MM.1S (cell line): ENCODE data around the gene PDS5B.
"Not testable (repeated sequence)": the region's sequence is repeated elsewhere in the genome, so short reads cannot be mapped to it uniquely, and the experiment has no call there.

Experiments
- DNase-seq: peaks from one replicate; pipeline ENCODE4 v3.0.0-alpha.2; 2015
- H2AFZ ChIP-seq: fragments of 300-600 bp; sonication (generic); 2 replicates; pipeline ENCODE4 v1.6.0; 2016; ENCODE audit warnings: antibody characterized with exemption, low read length
- H3F3A ChIP-seq: fragments of 300-600 bp; sonication (generic); 2 replicates; pipeline ENCODE4 v1.6.1; 2016; ENCODE audit warnings: mild to moderate bottlenecking, antibody characterized with exemption, low read length, moderate library complexity, mixed read lengths; ENCODE audit not compliant: insufficient read depth
- H3K27ac ChIP-seq: fragments of 300-600 bp; sonication (generic); 2 replicates; pipeline ENCODE4 v1.5.1; 2016; ENCODE audit warnings: mild to moderate bottlenecking, low read length
- H3K27me3 ChIP-seq: fragments of 300-600 bp; sonication (generic); replicated peaks from 2 replicates; pipeline ENCODE4 v1.6.0; 2016; ENCODE audit warnings: low read length; ENCODE audit not compliant: insufficient read depth
- H3K36me3 ChIP-seq: fragments of 300-600 bp; sonication (generic); replicated peaks from 2 replicates; pipeline ENCODE4 v1.6.1; 2016; ENCODE audit warnings: mild to moderate bottlenecking, low read length, mixed read lengths; ENCODE audit not compliant: insufficient read depth
- H3K4me1 ChIP-seq: fragments of 300-600 bp; sonication (generic); 2 replicates; pipeline ENCODE4 v1.6.1; 2016; ENCODE audit warnings: low read length, mixed read lengths
- H3K4me2 ChIP-seq: fragments of 300-600 bp; sonication (generic); 2 replicates; pipeline ENCODE4 v1.6.0; 2016; ENCODE audit warnings: low read depth, low read length
- H3K4me3 ChIP-seq: fragments of 300-600 bp; sonication (generic); 2 replicates; pipeline ENCODE4 v1.5.1; 2016; ENCODE audit warnings: low read length, mixed read lengths
- H3K79me2 ChIP-seq: fragments of 300-600 bp; sonication (generic); 2 replicates; pipeline ENCODE4 v1.6.1; 2016; ENCODE audit warnings: mixed run types, low read length, mixed read lengths
- H3K9ac ChIP-seq: fragments of 300-600 bp; sonication (generic); 2 replicates; pipeline ENCODE4 v1.6.1; 2016; ENCODE audit warnings: low read length, mixed read lengths
- H3K9me2 ChIP-seq: fragments of 300-600 bp; sonication (generic); replicated peaks from 2 replicates; pipeline ENCODE4 v1.6.1; 2016; ENCODE audit warnings: mild to moderate bottlenecking, low read length, mixed read lengths; ENCODE audit not compliant: insufficient read depth
- H3K9me3 ChIP-seq: fragments of 300-600 bp; sonication (generic); replicated peaks from 2 replicates; pipeline ENCODE4 v1.6.1; 2016; ENCODE audit warnings: mild to moderate bottlenecking, low read length, mixed read lengths; ENCODE audit not compliant: insufficient read depth
- H4K20me1 ChIP-seq: fragments of 300-600 bp; sonication (generic); 2 replicates; pipeline ENCODE4 v1.6.1; 2016; ENCODE audit warnings: mild to moderate bottlenecking, low read length, moderate library complexity, mixed read lengths; ENCODE audit not compliant: insufficient read depth
- CTCF ChIP-seq: fragments of 300-600 bp; sonication (generic); IDR thresholded peaks from 2 replicates; pipeline ENCODE4 v1.5.1; 2016; ENCODE audit warnings: antibody characterized with exemption, low read length, mixed read lengths
- EZH2 ChIP-seq: fragments of 300-600 bp; sonication (generic); optimal IDR thresholded peaks from 2 replicates; pipeline ENCODE3; 2017; ENCODE audit warnings: low read depth, mild to moderate bottlenecking, antibody characterized with exemption, low read length, mixed read lengths
- EZH2phosphoT487 ChIP-seq: fragments of 300-600 bp; sonication (generic); IDR thresholded peaks from 2 replicates; pipeline ENCODE4 v1.6.1; 2018; ENCODE audit warnings: antibody characterized with exemption, low read length

Gene PDS5B

DNA sequence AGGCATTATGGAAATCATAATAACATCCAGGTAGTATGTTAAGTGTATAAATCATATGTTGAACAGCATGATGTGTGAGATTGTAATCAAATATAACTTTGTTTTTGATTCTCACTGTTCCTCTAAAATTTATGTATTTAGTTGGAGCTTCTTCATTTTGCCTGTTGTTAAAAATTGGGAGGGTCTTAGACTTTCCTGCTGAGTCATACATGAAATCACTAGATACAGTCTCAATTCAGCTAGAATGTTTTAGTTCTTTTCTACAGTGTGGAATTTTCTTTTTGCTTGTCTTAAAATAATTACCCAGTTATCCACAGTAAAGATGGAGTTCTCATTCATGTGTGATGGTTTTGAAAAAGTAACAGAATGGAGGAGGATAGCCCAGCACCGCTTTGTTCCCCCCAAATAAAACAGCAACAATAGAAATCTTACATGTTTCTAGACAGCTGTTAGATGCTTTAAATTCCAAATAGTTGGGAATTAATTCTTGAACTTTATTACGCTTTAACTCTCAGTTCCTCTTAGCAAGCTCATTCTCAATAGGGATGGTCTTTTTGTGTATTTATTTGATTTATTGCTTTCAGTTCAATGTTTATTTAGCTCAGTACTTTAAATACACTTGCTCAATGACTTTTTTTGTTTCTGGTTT, 109.5 kb downstream of the PDS5B start:
- Histone ChIP-seq H3K36me3 (no peaks in the 10 kb centered on the region), H3F3A (no peaks in the 10 kb centered on the region), H3K79me2 (no peaks in the 10 kb centered on the region), H3K9me2 (no peaks in the 10 kb centered on the region), H4K20me1 (no peaks in the 10 kb centered on the region), H3K9ac (no peak overlapping the region), H3K27me3 (no peaks in the 10 kb centered on the region), H3K4me3 (no peak overlapping the region), H3K27ac (no peak overlapping the region), H2AFZ (no peak overlapping the region), H3K9me3 (no peaks in the 10 kb centered on the region), H3K4me2 (no peak overlapping the region), H3K4me1 (no peaks in the 10 kb centered on the region)
- no peak for TF ChIP-seq EZH2
- DNase-seq: no peak

- H3K36me3 ChIP-seq: no peaks in the 10 kb centered on the region; the same call in 1 of the 2 replicates
- no peak overlapping the region for H3K4me2 ChIP-seq
- no peaks in the 10 kb centered on the region for H3K79me2 ChIP-seq
- no peak overlapping the region for H3K4me3 ChIP-seq
- H3K27me3 ChIP-seq: no peaks in the 10 kb centered on the region
- H3K27ac ChIP-seq: no peak overlapping the region
- H2AFZ ChIP-seq: no peak overlapping the region
- no peak for DNase-seq
- H3K9me3 ChIP-seq: no peaks in the 10 kb centered on the region
- H3K9ac ChIP-seq: no peak overlapping the region
- TF ChIP-seq EZH2 (no peak), EZH2phosphoT487 (no peak), CTCF (no peak)
- no peaks in the 10 kb centered on the region for H3K4me1 ChIP-seq
- H4K20me1 ChIP-seq: no peaks in the 10 kb centered on the region
- no peaks in the 10 kb centered on the region for H3K9me2 ChIP-seq
- no peaks in the 10 kb centered on the region for H3F3A ChIP-seq
These were observed 121.2 kb downstream of the PDS5B start for GRCh38 chr13:32707471-32707870.

DNA sequence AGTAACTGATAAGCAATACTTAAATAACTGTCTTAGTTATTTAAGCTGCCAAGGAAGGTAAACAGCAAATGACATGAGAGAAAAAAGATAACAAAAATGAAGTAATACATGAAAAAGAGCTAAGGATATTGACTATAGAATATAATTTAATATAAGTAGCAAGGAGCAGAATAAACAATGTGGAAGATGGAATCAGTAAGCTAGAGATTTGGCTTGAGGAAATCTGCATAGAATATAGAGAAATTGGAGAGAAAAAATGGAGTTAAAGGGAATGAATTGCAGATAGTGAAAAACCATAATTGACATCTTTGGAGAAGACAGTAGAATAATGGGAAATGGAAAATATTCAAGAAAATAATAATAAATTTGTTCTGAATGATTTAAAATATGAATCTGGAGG, 127.1 kb downstream of the PDS5B start:
- no peak overlapping the region for H2AFZ ChIP-seq
- H3K9me3 ChIP-seq: no peaks in the 10 kb centered on the region
- H3F3A ChIP-seq: no peaks in the 10 kb centered on the region
- DNase-seq: no peak
- TF ChIP-seq EZH2phosphoT487: no peak
- TF ChIP-seq EZH2: no peak
- TF ChIP-seq CTCF: no peak
- H3K4me3 ChIP-seq: no peak overlapping the region
- no peaks in the 10 kb centered on the region for H3K79me2 ChIP-seq
- H3K9ac ChIP-seq: no peak overlapping the region
- no peak overlapping the region for H3K4me2 ChIP-seq
- no peaks in the 10 kb centered on the region for H4K20me1 ChIP-seq
- H3K27ac ChIP-seq: no peak overlapping the region
- no peaks in the 10 kb centered on the region for H3K4me1 ChIP-seq
- no peaks in the 10 kb centered on the region for H3K27me3 ChIP-seq
- no peaks in the 10 kb centered on the region; the same call in 1 of the 2 replicates for H3K36me3 ChIP-seq
- H3K9me2 ChIP-seq: no peaks in the 10 kb centered on the region

DNA sequence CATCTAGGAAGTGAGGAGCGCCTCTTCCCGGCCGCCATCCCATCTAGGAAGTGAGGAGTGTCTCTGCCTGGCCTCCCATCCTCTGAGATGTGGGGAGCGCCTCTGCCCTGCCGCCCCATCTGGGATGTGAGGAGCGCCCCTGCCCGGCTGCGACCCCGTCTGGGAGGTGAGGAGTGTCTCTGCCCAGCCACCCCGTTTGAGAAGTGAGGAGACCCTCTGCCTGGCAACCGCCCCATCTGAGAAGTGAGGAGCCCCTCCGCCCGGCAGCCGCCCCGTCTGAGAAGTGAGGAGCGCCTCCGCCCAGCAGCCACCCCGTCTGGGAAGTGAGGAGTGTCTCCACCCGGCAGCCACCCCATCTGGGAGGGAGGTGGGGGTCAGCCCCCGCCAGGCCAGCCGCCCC, 129.9 kb downstream of the PDS5B start:
- H3K4me3 ChIP-seq, H3K27me3 ChIP-seq, H3K27ac ChIP-seq, H2AFZ ChIP-seq, H3K4me1 ChIP-seq, H3F3A ChIP-seq, H3K9me3 ChIP-seq, H4K20me1 ChIP-seq, DNase-seq, H3K9ac ChIP-seq, H3K4me2 ChIP-seq, H3K9me2 ChIP-seq, H3K36me3 ChIP-seq, H3K79me2 ChIP-seq: not testable (repeated sequence)
